Astrocyte (in vitro differentiated cells and primary cell): Measurements from ENCODE around the gene PRSS33. TPM values are rescaled to one million over a fixed set of nuclear protein-coding genes. Genes with fewer than 3 reads are reported as not detected.

Experiments
- DNase-seq: peaks from one replicate; pipeline ENCODE4 v3.0.0-alpha.2; 2010; ENCODE audit warnings: low read depth
- FAIRE-seq: peaks from 2 replicates; lab custom pipeline; 2011; peaks lifted over from hg19 to GRCh38; lab: Jason Lieb, UNC
- H2AFZ ChIP-seq: 2 replicates; pipeline ENCODE4 v1.6.0; 2012; ENCODE audit warnings: low read depth, low read length, inconsistent platforms
- H3K27ac ChIP-seq: 2 replicates; pipeline ENCODE4 v1.5.1; 2011; ENCODE audit warnings: low read depth, low read length, inconsistent platforms
- H3K27me3 ChIP-seq: 2 replicates; pipeline ENCODE4 v1.6.0; 2011; ENCODE audit warnings: low read length, inconsistent platforms; ENCODE audit not compliant: insufficient read depth
- H3K36me3 ChIP-seq: 2 replicates; pipeline ENCODE4 v1.5.1; 2011; ENCODE audit warnings: low read length, inconsistent platforms; ENCODE audit not compliant: insufficient read depth
- H3K4me1 ChIP-seq: 2 replicates; pipeline ENCODE4 v1.5.1; 2011; ENCODE audit warnings: low read length, inconsistent platforms; ENCODE audit not compliant: insufficient read depth
- H3K4me2 ChIP-seq: 2 replicates; pipeline ENCODE4 v1.6.0; 2012; ENCODE audit warnings: low read length, inconsistent platforms
- H3K4me3 ChIP-seq: 2 replicates; pipeline ENCODE4 v1.5.1; 2011; ENCODE audit warnings: low read depth, mild to moderate bottlenecking, low read length, inconsistent platforms; ENCODE audit not compliant: insufficient read depth
- H3K79me2 ChIP-seq: 2 replicates; pipeline ENCODE4 v1.6.0; 2012; ENCODE audit warnings: mild to moderate bottlenecking, low read length, inconsistent platforms; ENCODE audit not compliant: insufficient read depth
- H3K9ac ChIP-seq: 2 replicates; pipeline ENCODE4 v1.6.0; 2012; ENCODE audit warnings: mild to moderate bottlenecking, low read length, inconsistent platforms
- H3K9me3 ChIP-seq: 2 replicates; pipeline ENCODE4 v1.5.1; 2012; ENCODE audit warnings: low read depth, mild to moderate bottlenecking, low read length, inconsistent platforms; ENCODE audit not compliant: insufficient read depth
- H4K20me1 ChIP-seq: 2 replicates; pipeline ENCODE4 v1.6.0; 2012; ENCODE audit warnings: low read length, inconsistent platforms; ENCODE audit not compliant: insufficient read depth
- H3K27ac Mint-ChIP-seq: one replicate; pipeline ENCODE4 v1.8.0; 2021; ENCODE audit warnings: mild to moderate bottlenecking, mixed read lengths; ENCODE audit not compliant: unreplicated experiment
- H3K27me3 Mint-ChIP-seq: one replicate; pipeline ENCODE4 v1.8.0; 2021; ENCODE audit warnings: low read depth, mixed read lengths; ENCODE audit not compliant: unreplicated experiment
- H3K36me3 Mint-ChIP-seq: one replicate; pipeline ENCODE4 v1.8.0; 2021; ENCODE audit warnings: low read depth, mixed read lengths; ENCODE audit not compliant: unreplicated experiment
- H3K4me1 Mint-ChIP-seq: one replicate; pipeline ENCODE4 v1.8.0; 2021; ENCODE audit warnings: low read depth, mixed read lengths; ENCODE audit not compliant: unreplicated experiment
- H3K4me3 Mint-ChIP-seq: one replicate; pipeline ENCODE4 v1.8.0; 2021; ENCODE audit warnings: mild to moderate bottlenecking, moderate library complexity, mixed read lengths; ENCODE audit not compliant: unreplicated experiment
- H3K9me3 Mint-ChIP-seq: one replicate; pipeline ENCODE4 v1.8.0; 2021; ENCODE audit warnings: mild to moderate bottlenecking, mixed read lengths; ENCODE audit not compliant: unreplicated experiment
- EZH2 ChIP-seq: IDR thresholded peaks from 2 replicates; pipeline ENCODE4 v1.6.1; 2012; ENCODE audit warnings: mild to moderate bottlenecking, low read length, inconsistent platforms; ENCODE audit not compliant: insufficient read depth
- total RNA-seq: library from RNA; stranded (reverse); gene quantifications from 2 replicates; pipeline ENCODE4 v1.2.1, GENCODE V29; 2021
- TF ChIP-seq, protein P1 (sequence below): IDR thresholded peaks from 2 replicates; pipeline ENCODE4 v1.5.1; 2011; ENCODE audit warnings: low read depth, mild to moderate bottlenecking, inconsistent platforms, low read length, moderate library complexity; ENCODE audit not compliant: insufficient read depth

The PRSS33 gene
- total RNA-seq, 1 donor from 2014 or later: not detected

DNA sequence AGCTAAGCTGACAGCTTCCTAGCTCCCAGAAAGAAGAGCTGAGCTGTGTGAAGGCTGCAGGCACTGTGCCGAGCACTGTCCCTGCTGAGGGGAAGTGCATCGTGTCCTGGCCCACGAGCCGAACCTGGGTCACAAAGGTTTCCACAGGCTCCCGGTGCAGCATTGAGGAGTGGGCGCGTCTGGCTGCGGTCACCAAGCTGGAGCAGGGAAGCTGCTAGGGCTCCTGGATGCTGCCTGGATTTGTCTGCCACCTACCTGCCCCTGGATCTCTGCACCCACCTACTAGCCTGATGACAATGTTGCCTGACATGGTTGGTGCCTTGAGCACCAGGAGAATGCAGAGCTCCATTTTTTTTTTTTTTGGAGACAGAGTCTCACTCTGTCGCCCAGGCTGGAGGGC, 41.4 kb downstream of the PRSS33 start:
- TF ChIP-seq, protein P1, sequence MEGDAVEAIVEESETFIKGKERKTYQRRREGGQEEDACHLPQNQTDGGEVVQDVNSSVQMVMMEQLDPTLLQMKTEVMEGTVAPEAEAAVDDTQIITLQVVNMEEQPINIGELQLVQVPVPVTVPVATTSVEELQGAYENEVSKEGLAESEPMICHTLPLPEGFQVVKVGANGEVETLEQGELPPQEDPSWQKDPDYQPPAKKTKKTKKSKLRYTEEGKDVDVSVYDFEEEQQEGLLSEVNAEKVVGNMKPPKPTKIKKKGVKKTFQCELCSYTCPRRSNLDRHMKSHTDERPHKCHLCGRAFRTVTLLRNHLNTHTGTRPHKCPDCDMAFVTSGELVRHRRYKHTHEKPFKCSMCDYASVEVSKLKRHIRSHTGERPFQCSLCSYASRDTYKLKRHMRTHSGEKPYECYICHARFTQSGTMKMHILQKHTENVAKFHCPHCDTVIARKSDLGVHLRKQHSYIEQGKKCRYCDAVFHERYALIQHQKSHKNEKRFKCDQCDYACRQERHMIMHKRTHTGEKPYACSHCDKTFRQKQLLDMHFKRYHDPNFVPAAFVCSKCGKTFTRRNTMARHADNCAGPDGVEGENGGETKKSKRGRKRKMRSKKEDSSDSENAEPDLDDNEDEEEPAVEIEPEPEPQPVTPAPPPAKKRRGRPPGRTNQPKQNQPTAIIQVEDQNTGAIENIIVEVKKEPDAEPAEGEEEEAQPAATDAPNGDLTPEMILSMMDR: no peak
- no peak for TF ChIP-seq EZH2
- Histone ChIP-seq H2AFZ (no peak overlapping the region), H3K27ac (no peak overlapping the region), H3K27me3 (no peaks in the 10 kb centered on the region), H3K4me1 (no peaks in the 10 kb centered on the region), H3K36me3 (no peaks in the 10 kb centered on the region), H3K9ac (no peak overlapping the region), H3K4me3 (no peak overlapping the region), H4K20me1 (no peaks in the 10 kb centered on the region), H3K9me3 (no peaks in the 10 kb centered on the region), H3K4me2 (no peak overlapping the region), H3K79me2 (peaks cover 3% of the 10 kb centered on the region)
- peaks cover 10% of the 10 kb centered on the region for H3K36me3 Mint-ChIP-seq
- peaks cover 8% of the 10 kb centered on the region for H3K27me3 Mint-ChIP-seq
- H3K4me1 Mint-ChIP-seq: peaks cover 5% of the 10 kb centered on the region
- no peak overlapping the region for H3K4me3 Mint-ChIP-seq
- DNase-seq: no peak
- no peak overlapping the region for H3K27ac Mint-ChIP-seq
- H3K9me3 Mint-ChIP-seq: no peaks in the 10 kb centered on the region
- no peak for FAIRE-seq

DNA sequence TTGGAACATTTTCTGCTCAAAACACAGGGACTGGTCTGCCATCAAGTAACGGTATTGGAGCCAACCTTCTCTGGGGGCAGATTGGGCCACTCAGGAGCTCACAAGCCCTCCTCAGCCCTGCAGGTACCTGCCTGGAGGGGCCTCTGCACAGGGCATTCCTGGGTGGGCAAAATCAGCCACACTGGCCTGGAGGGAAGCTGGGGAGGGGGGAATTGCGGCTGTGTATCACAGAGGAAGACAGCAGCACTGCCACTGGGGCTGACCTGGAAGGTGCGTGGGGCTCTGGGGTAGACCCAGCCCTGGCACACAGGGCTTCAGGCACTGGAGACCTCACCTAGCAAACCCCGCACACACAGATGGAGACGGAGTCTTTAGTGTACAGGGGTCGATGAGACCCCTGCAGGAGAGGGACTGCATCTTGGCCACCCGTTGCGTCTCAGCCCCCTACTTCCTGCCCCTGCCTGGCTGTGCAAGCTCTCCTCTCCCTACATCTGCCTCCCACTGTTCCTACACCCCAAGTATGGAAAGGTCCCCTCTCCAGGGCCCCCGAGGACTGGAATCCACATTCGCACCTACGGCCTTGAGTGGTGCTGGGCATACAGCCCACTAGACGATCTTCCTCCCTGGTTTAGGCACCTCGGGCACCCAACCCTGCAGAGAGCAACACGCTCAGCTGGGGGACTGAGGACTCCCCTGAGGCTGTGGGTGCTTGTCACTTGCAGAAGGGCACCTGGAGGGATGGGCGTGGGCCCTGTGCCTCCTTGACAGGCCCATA, 42.1 kb downstream of the PRSS33 start:
- H3K27ac Mint-ChIP-seq: no peak overlapping the region

More for the DNA sequence above, 42.1 kb downstream of the PRSS33 start:
- FAIRE-seq (no peak), DNase-seq (no peak)
- no peaks in the 10 kb centered on the region for H3K27me3 ChIP-seq
- H3K36me3 ChIP-seq: no peaks in the 10 kb centered on the region
- Mint-ChIP-seq H3K9me3 (no peaks in the 10 kb centered on the region), H3K4me1 (no peaks in the 10 kb centered on the region), H3K36me3 (peaks cover 14% of the 10 kb centered on the region), H3K27me3 (peaks cover 9% of the 10 kb centered on the region), H3K4me3 (no peak overlapping the region)
- no peaks in the 10 kb centered on the region for H3K79me2 ChIP-seq
- no peaks in the 10 kb centered on the region for H4K20me1 ChIP-seq
- TF ChIP-seq, protein P1: no peak
- no peak for TF ChIP-seq EZH2
- H3K4me2 ChIP-seq: no peak overlapping the region
- H3K9ac ChIP-seq: no peak overlapping the region
- no peak overlapping the region for H3K27ac ChIP-seq
- no peak overlapping the region for H3K4me3 ChIP-seq
- H3K4me1 ChIP-seq: no peaks in the 10 kb centered on the region
- H2AFZ ChIP-seq: no peak overlapping the region
- H3K9me3 ChIP-seq: no peaks in the 10 kb centered on the region
